Stimulated activated CD4-positive, alpha-beta T cell treated with anti-CD3 and anti-CD28 coated beads, Interleukin-1b, Interleukin-23, amount 100 ng/mL, for 24 hours (primary cell): ENCODE results near the gene LAMA2.

ENCODE experiments used
- DNase-seq, 4 experiments: peaks; one replicate each; pipeline ENCODE4 v3.0.0-alpha.2; 2020; ENCODE audit warnings: low read depth in 4 of 4, low spot score in 1 of 4

Gene LAMA2

DNA sequence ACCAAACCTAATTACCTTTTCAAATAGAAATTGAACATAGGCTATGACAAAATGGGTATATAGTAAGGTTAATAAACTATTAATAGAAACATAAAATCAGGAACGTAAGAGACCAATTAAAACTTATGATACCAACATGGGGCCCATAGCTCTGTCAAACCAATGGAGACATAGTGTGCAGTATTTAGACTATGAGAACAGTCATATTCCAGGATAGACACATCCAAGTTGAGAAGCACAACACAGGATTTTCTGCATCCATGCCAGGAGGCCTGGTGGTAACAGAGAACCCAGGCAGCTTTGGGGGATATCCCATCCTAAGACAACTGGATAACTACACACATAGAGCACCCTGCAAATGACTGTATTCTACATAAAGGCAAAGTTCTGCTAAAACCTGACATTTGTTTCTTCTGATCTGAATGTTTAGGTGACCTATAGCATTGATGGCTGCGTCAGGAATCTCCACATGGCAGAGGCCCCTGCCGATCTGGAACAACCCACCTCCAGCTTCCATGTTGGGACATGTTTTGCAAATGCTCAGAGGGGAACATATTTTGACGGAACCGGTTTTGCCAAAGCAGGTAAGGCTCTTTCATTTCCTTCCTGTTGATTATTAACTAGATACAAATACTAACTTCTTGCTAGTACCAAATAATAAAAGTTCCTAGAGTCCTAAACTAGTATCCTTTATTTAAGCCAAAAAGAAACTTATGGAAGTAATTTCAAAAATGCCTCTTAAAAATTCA lies 624.3 kb downstream of the LAMA2 start:
- DNase-seq, result no peak

DNA sequence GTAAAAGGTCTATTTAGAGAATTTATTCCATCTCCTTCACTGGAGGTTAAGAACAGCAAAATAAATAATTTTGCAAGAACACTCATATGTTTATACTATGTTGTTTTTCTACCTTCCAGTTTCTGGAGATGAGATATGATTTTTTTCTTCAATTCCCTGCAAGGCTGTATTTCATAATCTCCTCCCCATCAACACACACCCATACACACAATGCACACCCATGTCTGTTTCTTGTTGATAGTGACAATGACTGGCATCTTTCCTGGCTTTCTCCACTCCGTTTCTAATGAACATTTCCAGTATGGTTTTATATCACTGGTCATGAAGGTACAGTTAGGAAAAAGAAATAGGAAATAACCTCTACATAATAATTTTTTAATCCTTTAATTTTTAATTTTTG lies 624.9 kb downstream of the LAMA2 start:
- no peak for DNase-seq

DNA sequence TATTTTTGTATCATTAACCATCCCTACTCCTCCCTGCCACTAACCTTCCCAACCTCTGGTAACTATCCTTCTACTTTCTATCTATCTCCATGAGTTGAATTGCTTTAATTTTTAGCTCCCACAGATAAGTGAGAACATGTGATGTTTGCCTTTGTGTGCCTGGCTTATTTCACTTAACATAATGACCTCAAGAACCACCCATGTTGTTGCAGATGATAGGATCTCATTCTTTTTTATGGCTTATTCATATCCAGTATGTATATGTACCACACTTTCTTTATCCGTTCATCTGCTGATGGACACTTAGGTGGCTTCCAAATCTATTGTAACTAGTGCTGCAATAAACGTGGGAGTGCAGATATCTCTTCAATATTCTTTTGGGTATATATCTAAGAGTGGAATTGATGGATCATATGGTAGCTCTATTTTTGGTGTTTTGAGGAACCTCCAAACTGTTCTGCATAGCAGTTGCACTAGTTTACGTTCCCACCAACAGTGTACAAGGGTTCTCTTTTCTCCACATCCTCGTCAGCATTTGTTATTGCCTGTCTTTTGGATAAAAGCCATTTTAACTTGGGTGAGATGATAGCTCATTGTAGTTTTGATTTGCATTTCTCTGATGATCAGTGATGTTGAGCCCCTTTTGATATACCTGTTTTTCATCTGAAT lies 625.7 kb downstream of the LAMA2 start:
- no peak for DNase-seq

DNA sequence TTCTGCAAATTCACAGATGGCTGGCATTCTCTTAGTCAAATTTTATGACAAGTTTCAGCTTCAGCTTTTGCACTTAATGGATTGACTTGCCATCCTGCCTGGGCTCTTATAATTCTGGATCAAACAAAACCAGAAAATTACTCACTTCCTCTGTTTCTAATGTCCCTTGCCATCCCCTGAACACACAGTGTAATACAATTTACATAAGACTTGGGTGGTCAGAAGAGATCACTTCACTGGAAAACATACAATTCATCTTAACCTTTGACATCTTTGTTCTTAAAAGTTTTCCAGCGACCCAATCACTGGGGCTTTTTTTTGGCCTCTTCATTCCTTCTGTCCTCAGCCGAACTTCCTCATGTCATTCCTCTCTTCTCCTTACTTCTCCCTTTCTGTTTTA lies 628.0 kb downstream of the LAMA2 start:
- DNase-seq, result no peak

DNA sequence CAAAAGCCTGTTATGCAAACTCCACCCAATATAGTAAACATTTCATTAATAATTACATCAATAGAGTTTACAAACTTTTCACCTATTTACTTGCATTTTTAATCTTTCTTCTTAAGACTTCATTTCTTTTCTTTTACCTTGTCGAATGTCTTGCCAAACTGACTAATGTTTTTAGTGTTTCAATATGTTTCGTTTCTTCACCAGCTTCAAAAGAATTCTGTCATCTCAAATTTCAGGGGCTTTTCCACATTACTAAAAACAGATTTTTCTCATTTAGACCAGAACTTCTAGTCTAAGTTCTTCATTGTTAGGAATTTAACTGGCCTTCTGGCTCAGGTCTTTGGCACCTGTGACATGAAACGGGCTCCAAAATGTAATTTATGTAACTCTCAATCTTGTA lies 630.5 kb downstream of the LAMA2 start:
- no peak for DNase-seq

DNA sequence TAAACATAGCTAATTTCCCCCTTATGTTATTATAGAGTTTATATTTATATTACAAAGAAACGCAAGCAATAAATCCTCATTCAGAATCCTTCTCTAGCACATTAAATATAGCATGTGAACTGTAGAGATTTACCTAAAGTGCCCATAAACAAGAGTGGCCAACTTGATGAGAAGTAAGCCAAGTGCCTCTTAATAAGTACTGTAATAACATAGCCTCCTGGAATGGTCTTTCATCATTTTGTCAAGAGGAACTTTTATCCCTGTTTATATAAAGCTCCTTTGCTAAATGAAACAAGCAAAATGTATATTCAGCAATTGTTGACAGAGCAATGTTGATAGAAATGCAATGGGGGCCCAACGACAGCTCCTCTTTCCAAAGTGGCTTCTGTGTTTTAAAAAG lies 632.1 kb downstream of the LAMA2 start:
- no peak for DNase-seq

DNA sequence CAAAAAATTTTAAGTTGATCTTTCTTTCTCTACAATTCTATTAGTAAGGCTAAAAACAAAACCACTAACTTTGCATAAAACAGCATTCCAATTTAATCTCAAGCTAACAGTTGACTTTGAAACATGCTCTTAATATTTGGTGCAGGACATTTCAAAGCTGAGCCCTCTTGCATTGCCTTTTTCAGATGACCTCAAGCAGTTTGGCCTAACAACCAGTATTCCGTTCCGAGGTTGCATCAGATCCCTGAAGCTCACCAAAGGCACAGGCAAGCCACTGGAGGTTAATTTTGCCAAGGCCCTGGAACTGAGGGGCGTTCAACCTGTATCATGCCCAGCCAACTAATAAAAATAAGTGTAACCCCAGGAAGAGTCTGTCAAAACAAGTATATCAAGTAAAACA lies 633.1 kb downstream of the LAMA2 start:
- DNase-seq, result no peak

DNA sequence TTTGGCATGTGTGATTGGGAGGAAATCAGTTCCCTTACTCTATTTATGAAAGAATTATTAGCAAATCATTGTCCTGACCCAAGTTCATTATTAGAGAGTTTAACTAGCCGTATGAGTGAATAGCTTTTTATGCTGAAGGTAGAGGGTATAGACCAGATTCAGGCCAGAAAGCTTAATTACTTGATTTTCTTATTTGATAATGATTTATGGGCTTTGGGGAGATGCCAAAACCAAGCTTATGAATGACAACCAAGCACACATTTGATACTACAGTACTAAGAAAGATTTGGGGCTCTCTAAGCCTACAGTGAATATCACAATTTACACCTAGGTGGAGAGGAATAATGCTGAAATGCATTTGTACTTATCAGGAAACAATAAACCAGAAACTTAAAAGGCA lies 633.8 kb downstream of the LAMA2 start:
- DNase-seq, result no peak

DNA sequence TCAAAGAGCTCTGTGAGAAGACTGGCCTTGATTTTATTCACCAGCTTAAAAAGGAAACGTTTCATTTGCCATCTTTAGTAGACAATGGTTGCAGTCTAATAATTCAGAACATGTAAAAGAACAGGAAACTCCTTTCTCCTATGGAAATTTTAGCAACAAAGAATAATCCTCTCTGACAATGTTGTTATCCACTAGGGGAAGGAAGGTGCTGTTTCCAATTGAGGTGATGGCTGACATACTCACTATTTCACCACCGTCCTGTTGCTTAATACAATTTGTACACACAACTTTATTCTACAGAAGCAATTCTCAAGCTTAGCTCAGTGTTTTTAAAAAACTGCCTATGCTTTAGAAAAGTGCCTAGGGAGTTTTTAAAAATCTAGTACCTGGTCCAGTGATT lies 634.4 kb downstream of the LAMA2 start:
- DNase-seq, result no peak

DNA sequence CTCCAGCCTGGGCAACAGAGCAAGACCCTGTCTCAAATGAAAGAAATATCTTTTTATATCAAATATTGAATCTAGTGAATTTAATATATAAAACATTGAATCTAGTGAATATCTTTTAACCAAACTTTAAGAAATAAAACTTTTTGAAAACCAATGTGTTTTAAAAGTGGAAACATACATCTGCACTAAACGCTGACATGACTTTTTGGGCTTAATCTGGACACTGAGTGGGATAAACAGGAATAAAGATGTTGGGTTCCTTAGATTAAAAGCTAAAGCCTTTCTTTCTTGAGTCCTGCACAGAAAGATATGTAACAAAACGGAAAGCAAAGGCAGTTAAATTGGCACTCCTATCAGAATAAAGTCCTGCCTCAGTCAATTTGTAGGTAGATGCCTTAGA lies 636.8 kb downstream of the LAMA2 start:
- no peak for DNase-seq

DNA sequence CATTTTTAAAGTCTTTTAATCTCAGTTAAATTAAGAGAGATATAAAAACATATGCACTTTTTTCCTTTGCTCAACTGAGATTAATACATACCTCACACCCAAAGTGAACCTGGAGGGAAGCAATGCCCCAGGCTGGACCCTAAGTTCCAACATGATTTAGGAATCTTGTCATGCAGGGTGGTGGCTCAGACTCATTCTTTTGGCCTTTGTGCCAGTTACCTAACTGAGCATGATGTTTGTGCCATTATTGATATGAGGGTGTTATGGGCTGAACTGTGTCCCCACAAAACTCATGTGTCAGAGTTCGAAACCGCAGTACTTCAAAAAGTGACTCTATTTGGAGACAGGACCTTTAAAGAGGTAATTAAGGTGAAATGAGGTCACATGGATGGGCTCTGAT lies 639.0 kb downstream of the LAMA2 start:
- DNase-seq, result no peak

DNA sequence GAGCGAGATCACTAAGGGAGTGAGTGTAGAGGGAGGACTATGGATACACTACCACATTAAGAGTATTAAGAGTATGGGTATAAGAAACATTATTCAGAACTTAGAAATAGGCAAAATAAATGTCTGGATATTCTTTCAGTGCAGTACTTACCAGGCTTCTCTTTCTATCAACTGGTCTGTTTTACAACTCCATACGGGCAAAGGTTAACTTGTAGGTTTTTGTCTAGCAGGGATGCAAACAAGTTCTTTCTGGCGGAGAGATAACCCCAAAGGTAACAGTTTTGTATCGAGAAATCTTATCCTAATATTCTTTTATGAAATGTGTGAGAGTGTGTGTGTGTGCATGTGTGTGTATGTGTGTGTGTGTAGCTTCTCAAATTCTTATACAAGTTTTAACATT lies 640.9 kb downstream of the LAMA2 start:
- DNase-seq, result no peak

DNA sequence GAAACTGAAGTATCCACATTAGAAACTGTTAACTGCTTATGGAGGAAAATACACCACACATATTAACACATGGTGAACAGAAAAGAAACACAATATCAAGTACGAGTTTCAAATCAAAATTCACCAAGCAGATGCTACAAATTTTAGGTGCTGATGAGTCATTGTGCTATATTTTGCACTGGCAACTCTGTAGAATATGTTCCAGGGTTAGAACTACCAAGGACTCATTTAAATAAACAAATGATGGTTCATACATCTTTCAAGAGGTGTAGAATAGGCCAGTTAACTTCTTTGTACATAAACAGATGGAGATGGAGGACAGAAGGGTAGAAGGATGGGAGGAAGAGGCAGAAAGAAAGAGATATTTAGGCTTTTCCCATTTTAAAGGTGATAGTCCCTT lies 642.1 kb downstream of the LAMA2 start:
- DNase-seq, result no peak

DNA sequence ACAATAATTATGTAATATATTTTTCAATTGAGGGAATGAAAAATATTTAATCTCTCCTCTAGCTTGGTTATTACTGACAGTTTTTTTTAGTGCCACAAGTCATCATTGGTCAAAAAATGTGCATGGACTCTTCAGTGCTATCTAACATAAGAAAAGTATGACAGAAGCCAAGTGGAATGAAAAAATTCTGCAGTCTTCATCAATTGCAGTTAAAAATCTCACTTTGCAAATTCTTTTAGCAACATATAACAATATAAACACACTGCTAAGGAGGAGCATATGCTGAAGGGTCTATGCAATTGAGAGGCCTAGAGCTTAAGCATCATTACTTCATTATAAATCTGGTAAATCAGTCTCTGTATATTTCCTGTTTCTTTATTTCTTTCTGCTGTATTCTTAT lies 652.0 kb downstream of the LAMA2 start:
- no peak for DNase-seq

DNA sequence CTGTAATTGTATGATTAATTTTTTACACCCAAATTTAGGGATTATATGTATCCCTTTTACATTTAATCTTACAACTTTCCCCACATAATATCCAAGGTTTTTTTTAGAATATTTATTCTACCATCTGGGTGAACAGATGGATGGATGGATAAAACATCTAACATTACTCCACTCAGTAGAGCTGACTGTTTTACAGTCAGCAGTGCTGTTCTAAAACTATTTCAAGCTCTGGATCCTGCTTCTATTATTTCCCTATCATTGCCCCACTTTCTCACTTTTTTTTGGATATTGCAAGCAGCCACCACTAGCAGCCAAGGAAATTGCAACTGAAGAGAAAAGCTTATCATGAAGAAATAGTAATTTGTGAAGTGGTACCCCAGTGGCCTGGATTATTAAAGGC lies 653.3 kb downstream of the LAMA2 start:
- DNase-seq, result no peak

DNA sequence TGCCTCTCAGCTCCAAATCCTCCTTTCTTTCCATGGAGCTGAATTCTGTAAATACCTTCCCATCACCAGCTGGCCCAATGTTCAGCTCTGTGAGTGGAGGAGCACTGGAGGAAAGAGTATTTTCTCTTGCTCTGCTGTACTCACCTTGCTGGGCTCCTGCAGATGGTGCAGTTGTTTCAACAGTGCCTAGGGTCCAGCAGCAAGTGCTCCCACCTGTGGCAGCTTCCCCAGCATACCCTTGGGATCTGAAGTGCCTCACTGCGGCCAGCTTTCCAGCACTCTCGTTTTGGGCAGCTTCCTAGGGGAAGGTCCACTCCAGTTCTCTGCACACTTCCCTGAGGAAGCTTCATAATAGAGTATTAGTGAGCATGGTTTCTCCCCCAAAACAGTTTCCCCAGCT lies 656.1 kb downstream of the LAMA2 start:
- no peak for DNase-seq

DNA sequence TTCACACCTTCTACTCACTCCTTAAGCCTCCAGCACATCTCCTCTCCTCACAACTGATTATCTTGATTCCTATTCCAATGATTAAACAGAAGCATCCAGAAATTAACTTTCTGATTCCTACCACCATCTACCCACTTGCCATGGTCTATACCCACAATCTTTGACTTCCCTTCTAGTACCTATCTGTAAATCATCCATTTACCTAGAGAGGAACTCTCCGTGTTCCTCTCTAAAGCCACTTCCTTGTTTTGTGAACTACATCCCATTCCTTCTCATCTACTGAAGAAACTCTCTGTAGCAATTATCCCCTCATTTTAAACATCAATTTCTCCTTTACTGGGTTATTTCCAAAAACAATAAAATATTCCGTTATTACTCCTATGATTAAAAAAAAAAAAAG lies 659.8 kb downstream of the LAMA2 start:
- no peak for DNase-seq

DNA sequence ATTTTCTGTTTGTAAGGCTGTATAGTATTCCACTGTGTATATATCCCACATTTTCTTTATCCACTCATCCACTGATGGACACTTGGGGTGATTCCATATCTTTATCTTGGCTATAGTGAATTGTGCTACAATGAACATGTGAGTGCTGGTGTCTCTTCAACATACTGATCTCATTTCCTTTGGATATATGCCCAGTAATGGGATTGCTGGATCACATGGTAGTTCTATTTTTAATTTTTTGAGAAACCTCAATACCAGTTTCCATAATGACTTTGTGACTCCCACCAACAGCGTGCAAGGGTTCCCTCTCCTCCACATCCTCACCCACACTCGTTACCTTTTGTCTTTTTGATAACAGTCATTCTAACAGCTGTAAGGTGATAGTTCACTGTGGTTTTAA lies 661.0 kb downstream of the LAMA2 start:
- DNase-seq, result no peak

DNA sequence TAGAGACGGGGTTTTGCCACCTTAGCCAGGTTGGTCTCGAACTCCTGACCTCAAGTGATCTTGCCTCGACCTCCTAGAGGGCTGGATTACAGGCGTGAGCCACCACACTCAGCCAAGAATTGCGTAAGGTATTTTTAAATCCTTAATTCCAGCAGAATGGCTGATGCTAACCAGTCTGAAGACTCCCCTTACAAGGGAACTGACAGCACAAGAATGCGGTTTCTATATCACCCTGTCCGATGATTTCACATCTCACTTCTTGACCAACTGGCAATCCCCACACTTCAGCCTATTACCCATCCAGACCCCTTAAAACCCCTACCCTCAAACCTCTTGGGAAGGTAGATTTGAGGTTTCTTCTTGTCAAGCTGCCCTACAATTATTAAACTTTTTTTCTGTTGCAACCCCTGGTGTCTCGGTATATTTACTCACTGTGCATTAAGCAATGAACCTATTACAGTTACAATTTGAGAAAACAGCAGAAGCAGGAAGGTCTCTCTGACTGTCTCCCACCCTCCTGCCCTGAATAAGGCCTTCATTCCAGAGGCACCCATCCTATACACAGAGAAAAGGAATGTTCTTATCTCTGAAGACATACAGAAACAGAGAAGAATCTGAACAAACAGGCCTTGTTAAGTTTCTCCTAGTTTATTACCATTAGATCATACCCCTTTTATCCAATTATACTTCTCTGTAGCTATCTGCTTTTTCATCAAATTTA lies 662.1 kb downstream of the LAMA2 start:
- DNase-seq, result no peak

DNA sequence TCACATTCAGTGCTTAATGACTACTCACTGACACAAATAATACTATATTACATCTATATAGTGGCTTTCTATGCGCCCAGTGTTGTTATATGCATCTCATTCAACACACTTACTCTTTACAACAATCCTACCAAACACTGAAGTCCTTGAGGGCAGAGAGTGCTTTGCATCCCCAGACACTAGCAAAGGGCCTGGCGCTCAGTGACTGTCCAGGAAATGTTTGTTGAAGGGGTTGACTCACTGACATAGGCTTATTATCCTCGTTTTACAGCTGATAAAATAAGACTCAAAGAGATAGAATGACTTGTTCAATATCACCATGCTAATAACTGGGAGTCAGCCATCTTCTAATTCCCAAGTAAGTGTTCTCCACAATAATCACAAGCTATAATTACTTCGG lies 663.8 kb downstream of the LAMA2 start:
- no peak for DNase-seq

DNA sequence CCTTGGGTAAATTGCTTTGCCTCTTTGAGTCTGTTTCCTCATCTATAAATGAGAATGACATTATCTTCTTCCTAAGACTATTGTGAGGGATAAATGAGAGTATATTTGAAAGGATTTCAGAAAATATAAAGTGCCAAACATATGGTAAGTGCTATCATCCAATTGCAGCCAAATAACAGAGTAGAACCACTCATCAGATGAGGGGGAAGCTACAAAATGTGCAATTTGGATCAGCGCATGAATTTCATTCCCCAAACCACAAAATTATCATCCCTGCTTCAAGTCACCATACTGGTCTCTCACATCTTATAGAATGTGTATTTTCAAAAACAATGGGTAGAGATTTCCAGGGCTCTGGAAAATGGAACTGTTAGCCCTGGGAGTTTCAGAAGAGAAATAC lies 668.5 kb downstream of the LAMA2 start:
- DNase-seq, result no peak

DNA sequence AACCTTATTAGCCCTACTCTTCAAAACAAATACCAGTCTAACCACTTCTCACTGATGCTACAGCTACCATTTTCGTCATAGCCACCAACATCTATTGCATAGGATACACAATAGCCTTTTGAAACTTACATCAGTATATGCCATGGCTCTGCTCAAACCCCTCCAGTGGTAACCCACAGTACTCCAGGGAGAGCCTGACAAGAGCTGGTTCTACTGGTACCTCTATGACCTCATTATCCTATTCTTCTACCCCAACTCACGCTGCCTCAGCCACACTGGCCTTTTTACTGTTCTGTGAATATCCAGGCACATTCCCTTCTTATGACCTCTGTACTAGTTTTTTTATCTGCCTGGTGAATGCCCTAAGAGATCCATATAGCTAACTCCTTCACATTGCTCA lies 669.5 kb downstream of the LAMA2 start:
- no peak for DNase-seq
